ENCODE results near the gene ZBED1.

The ZBED1 gene

GRCh38 chrX:2542826-2543521, 42.2 kb upstream of the ZBED1 start:
- H3K4me3 ChIP-seq (ENCODE audit: control insufficient read depth, low read depth, low read length) = no peak overlapping the region
- TF ChIP-seq, protein P1, sequence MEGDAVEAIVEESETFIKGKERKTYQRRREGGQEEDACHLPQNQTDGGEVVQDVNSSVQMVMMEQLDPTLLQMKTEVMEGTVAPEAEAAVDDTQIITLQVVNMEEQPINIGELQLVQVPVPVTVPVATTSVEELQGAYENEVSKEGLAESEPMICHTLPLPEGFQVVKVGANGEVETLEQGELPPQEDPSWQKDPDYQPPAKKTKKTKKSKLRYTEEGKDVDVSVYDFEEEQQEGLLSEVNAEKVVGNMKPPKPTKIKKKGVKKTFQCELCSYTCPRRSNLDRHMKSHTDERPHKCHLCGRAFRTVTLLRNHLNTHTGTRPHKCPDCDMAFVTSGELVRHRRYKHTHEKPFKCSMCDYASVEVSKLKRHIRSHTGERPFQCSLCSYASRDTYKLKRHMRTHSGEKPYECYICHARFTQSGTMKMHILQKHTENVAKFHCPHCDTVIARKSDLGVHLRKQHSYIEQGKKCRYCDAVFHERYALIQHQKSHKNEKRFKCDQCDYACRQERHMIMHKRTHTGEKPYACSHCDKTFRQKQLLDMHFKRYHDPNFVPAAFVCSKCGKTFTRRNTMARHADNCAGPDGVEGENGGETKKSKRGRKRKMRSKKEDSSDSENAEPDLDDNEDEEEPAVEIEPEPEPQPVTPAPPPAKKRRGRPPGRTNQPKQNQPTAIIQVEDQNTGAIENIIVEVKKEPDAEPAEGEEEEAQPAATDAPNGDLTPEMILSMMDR (IDR thresholded peaks at IDR 0.05; ENCODE audit: control insufficient read depth, insufficient read depth, low read depth, low read length, missing control alignments) = no peak
- DNase-seq (ENCODE audit: low read depth) = no peak

DNA sequence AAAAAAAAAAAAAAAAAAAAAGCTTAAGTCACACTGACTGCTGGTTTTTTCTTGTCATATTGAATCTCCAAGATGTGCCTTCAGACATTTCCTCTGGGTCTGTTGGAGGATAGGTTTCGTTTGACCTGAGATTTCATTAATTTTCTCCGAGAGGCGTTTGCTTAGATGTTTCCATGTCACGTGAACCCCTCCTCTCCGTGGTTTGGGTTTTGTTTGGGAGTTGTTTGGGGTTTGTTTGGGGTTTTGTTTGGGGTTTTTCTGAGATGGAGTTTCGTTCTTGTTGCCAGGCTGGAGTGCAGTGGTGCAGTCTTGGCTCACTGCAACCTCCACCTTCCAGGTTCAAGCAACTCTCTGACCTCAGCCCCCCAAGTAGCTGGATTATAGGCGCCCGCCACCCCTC, 40.8 kb upstream of the ZBED1 start:
- H3K4me3 ChIP-seq (ENCODE audit: control insufficient read depth, low read depth, low read length) = no peak overlapping the region
- no peak for DNase-seq (ENCODE audit: low read depth)
- TF ChIP-seq, protein P1 (IDR thresholded peaks at IDR 0.05; ENCODE audit: control insufficient read depth, insufficient read depth, low read depth, low read length, missing control alignments) = no peak

DNA sequence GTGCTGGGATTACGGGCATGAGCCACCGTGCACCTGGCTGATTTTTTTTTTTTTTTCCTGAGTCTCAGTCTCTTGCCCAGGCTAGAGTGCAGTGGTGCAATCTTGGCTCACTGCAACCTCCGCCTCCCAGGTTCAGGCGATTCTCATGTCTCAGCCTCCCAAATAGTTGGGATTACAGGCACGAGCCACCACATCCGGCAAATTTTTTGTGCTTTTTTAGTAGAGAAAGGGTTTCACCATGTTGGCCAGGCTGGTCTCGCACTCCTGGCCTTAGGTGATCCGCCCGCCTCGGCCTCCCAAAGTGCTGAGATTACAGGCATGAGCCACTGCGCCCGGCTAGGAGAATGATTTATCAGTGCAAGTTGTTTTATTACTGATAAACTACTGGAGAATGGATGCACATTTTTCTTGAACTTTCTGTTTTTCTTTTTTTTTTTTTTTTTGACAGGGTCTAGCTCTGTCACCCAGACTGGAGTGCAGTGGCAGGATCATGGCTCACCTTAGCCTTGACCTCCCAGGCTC, 39.7 kb upstream of the ZBED1 start:
- TF ChIP-seq, protein P1 (IDR thresholded peaks at IDR 0.05; ENCODE audit: control insufficient read depth, insufficient read depth, low read depth, low read length, missing control alignments) = no peak
- no peak for DNase-seq (ENCODE audit: low read depth)
- H3K4me3 ChIP-seq (ENCODE audit: control insufficient read depth, low read depth, low read length) = no peak overlapping the region

DNA sequence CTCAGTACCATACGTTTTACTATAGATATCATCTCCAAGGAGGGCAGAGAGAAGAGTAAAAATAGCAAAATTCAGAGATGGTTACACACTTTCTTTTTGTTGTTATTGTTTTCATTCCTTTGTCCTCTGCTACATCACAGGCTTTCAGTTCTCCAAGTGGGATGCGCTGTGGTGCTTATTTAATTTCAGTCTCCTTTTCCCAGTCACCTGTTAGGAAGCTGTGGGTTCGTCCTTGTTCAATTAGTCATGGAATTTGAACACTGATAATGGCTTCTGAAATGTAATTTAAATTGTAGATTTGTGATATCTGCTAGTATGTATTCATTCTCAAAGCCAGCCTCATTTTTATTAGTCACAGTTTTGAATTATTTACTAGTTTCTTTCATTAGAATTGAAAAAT, 38.8 kb upstream of the ZBED1 start:
- H3K4me3 ChIP-seq (ENCODE audit: control insufficient read depth, low read depth, low read length) = no peak overlapping the region
- TF ChIP-seq, protein P1 (IDR thresholded peaks at IDR 0.05; ENCODE audit: control insufficient read depth, insufficient read depth, low read depth, low read length, missing control alignments) = no peak
- no peak for DNase-seq (ENCODE audit: low read depth)

DNA sequence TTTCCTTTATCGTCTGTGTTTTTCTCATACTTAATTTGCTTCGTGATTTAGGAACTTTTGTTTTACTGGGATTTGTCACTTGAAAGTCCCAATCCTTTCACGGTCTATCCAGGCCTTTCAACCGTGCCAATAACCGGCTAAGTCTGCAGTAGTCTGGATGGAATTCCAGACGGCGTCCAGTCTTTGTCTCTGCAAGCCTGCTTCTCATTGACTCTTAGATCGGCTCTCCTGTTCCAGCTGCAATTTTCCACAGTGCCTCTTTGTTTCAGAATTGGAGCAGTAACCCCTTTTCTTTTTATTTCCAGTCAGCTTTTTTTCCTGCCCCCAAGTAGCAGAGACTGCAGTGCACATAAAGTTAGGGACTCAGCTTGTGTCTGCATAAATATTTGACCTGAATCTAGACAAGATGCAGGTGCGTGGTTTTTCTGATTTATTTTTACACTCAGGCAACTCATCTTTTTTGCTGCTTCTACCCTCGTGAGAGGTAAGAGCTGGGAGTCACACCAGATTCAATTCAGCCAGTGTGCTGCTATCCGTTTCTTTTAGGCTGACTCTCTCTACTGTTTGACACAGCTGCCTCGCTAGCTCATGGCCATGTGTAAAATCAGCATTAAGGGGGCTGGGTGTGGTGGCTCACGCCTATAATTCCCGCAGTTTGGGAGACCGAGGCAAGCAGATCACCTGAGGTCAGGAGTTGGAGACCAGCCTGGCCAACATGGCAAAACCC, 37.4 kb upstream of the ZBED1 start:
- no peak overlapping the region for H3K4me3 ChIP-seq (ENCODE audit: control insufficient read depth, low read depth, low read length)
- no peak for DNase-seq (ENCODE audit: low read depth)
- TF ChIP-seq, protein P1 (IDR thresholded peaks at IDR 0.05; ENCODE audit: control insufficient read depth, insufficient read depth, low read depth, low read length, missing control alignments) = no peak

GRCh38 chrX:2536974-2537373, 36.2 kb upstream of the ZBED1 start:
- no peak overlapping the region for H3K4me3 ChIP-seq (ENCODE audit: control insufficient read depth, low read depth, low read length)
- TF ChIP-seq, protein P1 (IDR thresholded peaks at IDR 0.05; ENCODE audit: control insufficient read depth, insufficient read depth, low read depth, low read length, missing control alignments) = no peak
- DNase-seq (ENCODE audit: low read depth) = no peak
